CD4-positive, alpha-beta T cell treated with Interleukin-2 at 100 ng/mL for 4 hours (primary cell): ENCODE measurements around the gene MSANTD4.
"Not testable (repeated sequence)": the region's sequence is repeated elsewhere in the genome, so short reads cannot be mapped to it uniquely, and the experiment has no call there.

ENCODE experiments used
- DNase-seq: peaks from one replicate; pipeline ENCODE4 v3.0.0-alpha.2; 2020; ENCODE audit warnings: low spot score

The MSANTD4 gene

DNA sequence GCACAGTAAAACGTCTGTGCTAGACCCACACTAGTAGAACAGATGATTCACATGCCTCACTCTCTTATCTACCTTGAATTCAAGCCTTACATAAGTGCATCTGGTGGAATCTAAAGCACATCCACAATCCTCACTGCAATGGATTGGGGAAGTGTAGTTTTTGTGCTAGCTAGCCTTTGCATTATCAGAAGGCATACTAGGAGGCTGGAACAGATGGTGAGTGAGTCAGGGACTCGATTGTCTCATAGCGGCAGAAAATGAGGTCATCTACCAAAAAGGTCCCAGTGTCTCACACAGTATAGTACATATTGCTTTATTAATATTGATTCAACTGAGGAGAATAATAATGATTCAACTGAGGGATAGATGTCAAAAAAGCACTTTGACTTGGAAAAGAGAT is 9.3 kb downstream of the MSANTD4 start:
- no peak for DNase-seq

- DNase-seq = no peak
Observed at GRCh38 chr11:106011481-106011880, 10.6 kb downstream of the MSANTD4 start.

DNA sequence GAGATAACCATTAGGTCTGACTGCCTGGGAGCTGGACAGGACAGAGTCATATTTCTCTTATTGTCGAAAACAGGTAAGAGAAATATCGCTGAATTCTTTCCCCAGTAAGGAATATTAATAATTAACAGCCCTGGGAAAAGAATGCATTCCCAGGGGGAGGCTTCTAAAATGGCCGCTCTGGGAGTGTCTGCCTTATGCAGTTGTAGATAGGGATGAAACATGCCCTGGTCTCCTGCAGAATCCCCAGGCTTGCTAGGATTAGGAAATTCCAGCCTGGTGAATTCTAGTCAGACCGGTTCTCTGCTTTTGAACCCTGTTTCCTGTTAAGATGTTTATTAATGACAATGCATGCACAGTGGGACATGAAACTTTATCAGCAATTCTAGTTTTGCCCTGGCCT is 18.9 kb downstream of the MSANTD4 start:
- not testable (repeated sequence) for DNase-seq

DNA sequence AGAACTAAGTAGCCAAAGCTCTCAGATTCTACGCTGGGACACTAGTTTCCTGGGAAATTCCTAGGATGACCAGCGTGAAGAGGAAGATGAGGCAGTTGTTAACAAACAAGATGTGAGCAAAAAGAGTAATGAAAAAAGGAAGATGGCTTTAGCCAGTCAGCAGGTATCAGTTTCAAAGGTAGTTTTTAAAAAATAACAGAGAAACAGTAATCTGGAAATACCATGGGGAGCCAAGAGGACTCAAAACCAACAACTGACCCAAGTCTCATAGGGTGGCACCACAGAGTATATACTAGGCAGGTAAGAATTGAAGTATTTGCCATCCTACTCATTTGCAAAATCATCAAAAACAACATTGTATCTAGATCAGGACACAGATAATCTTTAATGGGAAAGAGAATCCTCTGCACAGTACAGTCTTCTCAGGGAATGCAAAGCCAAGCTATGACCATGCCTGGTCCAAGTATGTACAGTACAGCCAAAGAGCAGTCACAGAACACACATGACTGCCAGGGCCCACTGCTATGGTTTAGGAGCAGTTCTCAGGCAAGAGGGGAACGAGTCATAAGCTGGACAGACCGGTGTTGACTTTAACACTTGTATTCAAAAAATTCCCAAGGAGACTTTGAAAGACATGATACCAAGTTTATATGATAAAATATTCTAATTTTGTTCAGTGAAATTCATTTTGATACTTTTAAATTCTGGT is 20.6 kb downstream of the MSANTD4 start:
- no peak for DNase-seq

DNA sequence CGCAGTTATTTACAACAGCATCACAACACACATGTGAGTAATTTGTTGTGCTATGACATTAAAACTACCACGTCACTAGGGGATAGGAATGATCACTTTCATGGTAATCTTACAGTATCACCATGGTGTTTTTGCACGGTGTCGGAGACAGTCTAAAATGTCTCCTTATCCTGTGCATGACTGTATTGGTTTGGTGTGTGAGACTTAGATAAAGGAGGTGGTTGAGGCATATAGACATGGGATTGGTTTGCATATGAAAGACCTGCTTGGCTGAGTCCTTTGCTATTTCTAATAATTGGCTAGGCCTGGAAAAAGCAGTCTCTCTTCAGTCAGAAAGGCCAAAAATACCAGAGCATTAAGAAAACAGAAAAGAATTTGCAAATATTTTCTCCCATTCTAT is 30.2 kb downstream of the MSANTD4 start:
- no peak for DNase-seq

- DNase-seq = no peak
Observed at GRCh38 chr11:105989124-105989523, 32.9 kb downstream of the MSANTD4 start.

GRCh38 chr11:105988197-105988596 is 33.8 kb downstream of the MSANTD4 start:
- no peak for DNase-seq

DNA sequence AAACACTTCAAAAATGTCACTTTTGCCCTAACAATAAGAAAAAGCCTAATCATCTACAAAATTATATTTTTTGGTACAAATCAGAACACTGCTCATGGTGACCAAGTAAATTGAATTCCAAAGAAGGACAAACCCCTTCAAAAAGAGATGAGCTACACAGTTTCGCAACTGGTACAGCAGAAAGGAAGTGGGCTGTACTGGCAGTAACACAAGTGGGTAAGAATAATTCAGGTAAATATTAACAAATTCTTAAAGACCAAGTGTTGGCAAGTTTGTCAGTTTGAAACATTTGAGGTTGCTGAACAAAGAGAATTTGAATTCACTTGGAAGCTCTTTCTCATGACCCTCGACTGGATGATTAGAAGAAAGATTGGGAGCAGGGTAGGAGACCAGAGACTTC is 35.5 kb downstream of the MSANTD4 start:
- DNase-seq = no peak

DNA sequence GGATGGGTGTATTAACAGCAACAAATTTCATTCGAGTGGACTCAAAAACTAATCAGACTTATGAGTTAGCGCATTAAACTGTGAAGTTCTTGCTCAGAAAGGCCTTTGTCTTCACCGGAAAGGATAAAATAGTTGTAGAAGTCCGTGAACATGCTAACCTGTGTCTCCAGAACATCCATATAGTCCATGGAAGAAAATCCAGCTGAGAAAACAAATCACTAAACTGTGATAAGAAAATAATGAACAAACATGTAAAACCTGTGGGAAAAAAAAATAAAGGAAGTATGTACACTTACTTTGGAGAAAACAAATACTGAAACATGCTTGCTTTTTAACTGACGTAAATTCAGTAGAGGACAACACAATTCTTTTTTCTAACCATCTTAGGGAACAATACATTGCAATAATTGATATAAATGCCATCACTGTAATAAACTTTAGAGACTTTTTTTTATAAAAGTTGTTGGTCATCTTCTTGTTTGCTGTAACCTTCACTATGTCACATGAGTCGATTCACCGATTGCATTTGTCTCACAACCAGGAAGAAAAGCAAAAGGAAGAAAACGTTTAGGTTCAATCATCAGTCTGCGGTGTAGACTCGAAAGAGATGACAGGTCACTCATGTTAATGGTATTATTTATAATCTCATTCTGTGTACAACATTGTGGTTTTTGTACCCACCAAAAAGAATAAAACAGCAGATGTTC is 41.9 kb downstream of the MSANTD4 start:
- no peak for DNase-seq

- DNase-seq = no peak
Observed at GRCh38 chr11:105975128-105975527, 46.9 kb downstream of the MSANTD4 start.

GRCh38 chr11:105969756-105970155 is 52.3 kb downstream of the MSANTD4 start:
- no peak for DNase-seq

- no peak for DNase-seq
Observed at GRCh38 chr11:105968021-105968697, 53.9 kb downstream of the MSANTD4 start.

GRCh38 chr11:105960252-105961245 is 61.5 kb downstream of the MSANTD4 start:
- no peak for DNase-seq
